ENCODE data around the gene AFF1.
"Not testable (repeated sequence)": the region's sequence is repeated elsewhere in the genome, so short reads cannot be mapped to it uniquely, and the experiment has no call there.

Gene AFF1

GRCh38 chr4:87081826-87082225 lies 147.0 kb downstream of the AFF1 start:
- no peak for DNase-seq (ENCODE audit: low spot score)

GRCh38 chr4:87085732-87086131 lies 150.9 kb downstream of the AFF1 start:
- DNase-seq (ENCODE audit: low spot score), result not testable (repeated sequence)

GRCh38 chr4:87086143-87086805 lies 151.5 kb downstream of the AFF1 start:
- no peak for DNase-seq (ENCODE audit: low spot score)

GRCh38 chr4:87087015-87087414 lies 152.2 kb downstream of the AFF1 start:
- DNase-seq (ENCODE audit: low spot score), result no peak

GRCh38 chr4:87087420-87087819 lies 152.6 kb downstream of the AFF1 start:
- no peak for DNase-seq (ENCODE audit: low spot score)

- DNase-seq (ENCODE audit: low spot score), result no peak
Measured at GRCh38 chr4:87088186-87088585, 153.4 kb downstream of the AFF1 start.

GRCh38 chr4:87089368-87089767 lies 154.6 kb downstream of the AFF1 start:
- DNase-seq (ENCODE audit: low spot score), result no peak

- no peak for DNase-seq (ENCODE audit: low spot score)
Measured at GRCh38 chr4:87090305-87090704, 155.5 kb downstream of the AFF1 start.

GRCh38 chr4:87092389-87093141 lies 157.8 kb downstream of the AFF1 start:
- no peak for DNase-seq (ENCODE audit: low spot score)

GRCh38 chr4:87093443-87094123 lies 158.8 kb downstream of the AFF1 start:
- no peak for DNase-seq (ENCODE audit: low spot score)

- no peak for DNase-seq (ENCODE audit: low spot score)
Measured at GRCh38 chr4:87097075-87097474, 162.3 kb downstream of the AFF1 start.

GRCh38 chr4:87100168-87100567 lies 165.4 kb downstream of the AFF1 start:
- DNase-seq (ENCODE audit: low spot score), result no peak

- DNase-seq (ENCODE audit: low spot score), result no peak
Measured at GRCh38 chr4:87101543-87102199, 166.9 kb downstream of the AFF1 start.

- no peak for DNase-seq (ENCODE audit: low spot score)
Measured at GRCh38 chr4:87103086-87103485, 168.3 kb downstream of the AFF1 start.

- DNase-seq (ENCODE audit: low spot score), result no peak
Measured at GRCh38 chr4:87103691-87104187, 168.9 kb downstream of the AFF1 start.

GRCh38 chr4:87105101-87105845 lies 170.5 kb downstream of the AFF1 start:
- DNase-seq (ENCODE audit: low spot score), result no peak

- no peak for DNase-seq (ENCODE audit: low spot score)
Measured at GRCh38 chr4:87108142-87108546, 173.3 kb downstream of the AFF1 start.

GRCh38 chr4:87109121-87109520 lies 174.3 kb downstream of the AFF1 start:
- DNase-seq (ENCODE audit: low spot score), result no peak

- DNase-seq (ENCODE audit: low spot score), result no peak
Measured at GRCh38 chr4:87109945-87110344, 175.1 kb downstream of the AFF1 start.

- DNase-seq (ENCODE audit: low spot score), result no peak
Measured at GRCh38 chr4:87112063-87112462, 177.3 kb downstream of the AFF1 start.

GRCh38 chr4:87114245-87115062 lies 179.6 kb downstream of the AFF1 start:
- DNase-seq (ENCODE audit: low spot score), result no peak
